Mesenchymal stem cell (in vitro differentiated cells and primary cell): ENCODE data around the gene REC114.
"Not testable (repeated sequence)": the region's sequence is repeated elsewhere in the genome, so short reads cannot be mapped to it uniquely, and the experiment has no call there.

ENCODE experiments used
- DNase-seq: peaks from one replicate; pipeline ENCODE4 v3.0.0-alpha.2; 2013
- H2AFZ ChIP-seq: one replicate; pipeline ENCODE4 v1.6.1; 2013; ENCODE audit warnings: low read depth, mild to moderate bottlenecking, control low read depth, inconsistent platforms, low read length, moderate library complexity
- H2AK5ac ChIP-seq: 2 replicates; pipeline ENCODE4 v1.6.1; 2013; ENCODE audit warnings: low read length, moderate library complexity, mild to moderate bottlenecking, inconsistent platforms; ENCODE audit not compliant: severe bottlenecking
- H2BK120ac ChIP-seq: one replicate; pipeline ENCODE4 v1.6.1; 2013; ENCODE audit warnings: low read depth, mild to moderate bottlenecking, inconsistent platforms, low read length, moderate library complexity
- H2BK12ac ChIP-seq, 2 experiments: one replicate each; pipeline ENCODE4 v1.6.1; 2013; ENCODE audit warnings: inconsistent platforms in 2 of 2, low read length in 2 of 2, mild to moderate bottlenecking in 2 of 2, moderate library complexity in 2 of 2, control low read depth in 1 of 2
- H2BK15ac ChIP-seq: one replicate; pipeline ENCODE4 v1.6.1; 2013; ENCODE audit warnings: mild to moderate bottlenecking, low read depth, inconsistent platforms; ENCODE audit not compliant: poor library complexity, severe bottlenecking
- H2BK5ac ChIP-seq: 2 replicates; pipeline ENCODE4 v1.6.1; 2013; ENCODE audit warnings: low read depth, mild to moderate bottlenecking, low read length, control low read depth, inconsistent platforms; ENCODE audit not compliant: poor library complexity, severe bottlenecking
- H3K14ac ChIP-seq, 2 experiments: one replicate each; pipeline ENCODE4 v1.6.1; 2013; ENCODE audit warnings: inconsistent platforms in 2 of 2, low read length in 2 of 2, control low read depth in 1 of 2, mild to moderate bottlenecking in 1 of 2, moderate library complexity in 1 of 2
- H3K18ac ChIP-seq, 2 experiments: one replicate each; pipeline ENCODE4 v1.6.1; 2013; ENCODE audit warnings: inconsistent platforms in 2 of 2, low read length in 2 of 2, control low read depth in 1 of 2, low read depth in 1 of 2, mild to moderate bottlenecking in 1 of 2
- H3K23ac ChIP-seq, 2 experiments: one replicate each; pipeline ENCODE4 v1.6.1; 2013; ENCODE audit warnings: inconsistent platforms in 2 of 2, low read length in 2 of 2, mild to moderate bottlenecking in 2 of 2, moderate library complexity in 2 of 2, control low read depth in 1 of 2
- H3K27ac ChIP-seq: 2 replicates; pipeline ENCODE4 v1.5.1; 2013; ENCODE audit warnings: mild to moderate bottlenecking, moderate library complexity, low read length, control low read depth, inconsistent platforms; ENCODE audit not compliant: poor library complexity, severe bottlenecking
- H3K27me3 ChIP-seq, 2 experiments: 2 replicates each; pipeline versions ENCODE4 v1.6.1 to v1.7.0; 2013; ENCODE audit warnings: low read length in 2 of 2, mild to moderate bottlenecking in 2 of 2, moderate library complexity in 2 of 2, control low read depth in 1 of 2, inconsistent platforms in 1 of 2; ENCODE audit not compliant: control insufficient read depth in 1 of 2, insufficient read depth in 1 of 2
- H3K36me3 ChIP-seq, 2 experiments: 2 replicates each; pipeline versions ENCODE4 v1.6.1 to v1.7.0; 2013; ENCODE audit warnings: low read length in 2 of 2, control low read depth in 1 of 2, inconsistent platforms in 1 of 2, low read depth in 1 of 2, mild to moderate bottlenecking in 1 of 2; ENCODE audit not compliant: insufficient read depth in 2 of 2, control insufficient read depth in 1 of 2
- H3K4ac ChIP-seq, 2 experiments: one replicate each; pipeline ENCODE4 v1.6.1; 2013; ENCODE audit warnings: inconsistent platforms in 2 of 2, low read length in 2 of 2, mild to moderate bottlenecking in 2 of 2, moderate library complexity in 2 of 2, control low read depth in 1 of 2, low read depth in 1 of 2
- H3K4me1 ChIP-seq: 2 replicates; pipeline ENCODE4 v1.6.1; 2013; ENCODE audit warnings: low read depth, low read length, control low read depth; ENCODE audit not compliant: control insufficient read depth, insufficient read depth
- H3K4me2 ChIP-seq: 2 replicates; pipeline ENCODE4 v1.6.1; 2013; ENCODE audit warnings: low read length, mild to moderate bottlenecking, inconsistent platforms; ENCODE audit not compliant: poor library complexity, severe bottlenecking
- H3K4me3 ChIP-seq, 2 experiments: 2 replicates each; pipeline versions ENCODE4 v1.5.1 to v1.7.0; 2013; ENCODE audit warnings: low read length in 2 of 2, mild to moderate bottlenecking in 2 of 2, control low read depth in 1 of 2, low read depth in 1 of 2; ENCODE audit not compliant: insufficient read depth in 1 of 2
- H3K79me1 ChIP-seq: replicated peaks from 2 replicates; pipeline ENCODE4 v1.6.1; 2013; ENCODE audit warnings: mild to moderate bottlenecking, control low read depth, low read length, inconsistent platforms; ENCODE audit not compliant: poor library complexity, severe bottlenecking
- H3K9ac ChIP-seq: 2 replicates; pipeline ENCODE4 v1.7.0; 2013; ENCODE audit warnings: mild to moderate bottlenecking, low read length, moderate library complexity
- H3K9me3 ChIP-seq: 2 replicates; pipeline ENCODE4 v1.7.0; 2013; ENCODE audit warnings: mild to moderate bottlenecking, low read length; ENCODE audit not compliant: control insufficient read depth
- H4K8ac ChIP-seq: one replicate; pipeline ENCODE4 v1.6.1; 2013; ENCODE audit warnings: inconsistent platforms, mild to moderate bottlenecking, low read length, moderate library complexity
- H4K91ac ChIP-seq: one replicate; pipeline ENCODE4 v1.6.1; 2013; ENCODE audit warnings: mild to moderate bottlenecking, low read length, inconsistent platforms
- WGBS: methylation state at CpG from one replicate; pipeline ENCODE4 v1.1.7; 2013; ENCODE audit warnings: mixed read lengths; 5-methylcytosine and 5-hydroxymethylcytosine counted together

The REC114 gene

GRCh38 chr15:73438651-73439050, 4.3 kb upstream of the REC114 start:
- no peak overlapping the region for H3K9ac ChIP-seq

DNA sequence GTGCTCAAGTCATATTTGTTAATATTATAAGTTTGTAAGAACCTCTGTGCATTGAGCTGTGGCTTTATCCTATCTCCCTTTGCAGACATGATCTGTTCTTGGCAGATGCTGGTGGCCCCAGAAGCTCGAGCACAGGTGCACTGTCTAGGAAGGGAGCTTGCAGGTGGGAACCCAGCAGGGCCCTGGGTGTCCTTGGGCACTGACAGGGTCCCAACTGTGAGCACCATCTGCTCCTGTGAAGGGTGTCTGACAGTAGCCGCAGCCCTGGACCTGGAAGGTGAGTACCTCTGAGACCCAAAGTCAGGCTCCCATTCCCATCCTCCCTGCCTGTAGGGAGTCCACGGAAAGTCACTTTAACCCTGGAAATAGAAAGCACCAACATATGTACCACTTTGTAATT, 2.4 kb upstream of the REC114 start:
- Histone ChIP-seq H3K36me3 (no peaks in the 10 kb centered on the region), H2AK5ac (no peak overlapping the region), H4K91ac (no peak overlapping the region), H3K79me1 (no peaks in the 10 kb centered on the region), H2BK12ac (no peak overlapping the region), H3K9ac (no peak overlapping the region), H3K9me3 (peaks cover 4% of the 10 kb centered on the region), H3K4me2 (no peak overlapping the region), H4K8ac (no peak overlapping the region), H2AFZ (no peak overlapping the region), H3K18ac (no peak overlapping the region), H3K23ac (peak overlapping the region in 1 of 2 experiments; percentile 14), H3K4me3 (no peak overlapping the region), H3K27me3 (peaks cover 35 to 82% of the 10 kb centered on the region in 2 experiments), H3K27ac (no peak overlapping the region), H3K4me1 (no peaks in the 10 kb centered on the region), H2BK120ac (no peak overlapping the region), H3K4ac (no peak overlapping the region), H2BK5ac (no peak overlapping the region), H2BK15ac (no peak overlapping the region), H3K14ac (no peak overlapping the region)
- 73% methylated on average over 3 of the region's 3 CpGs for WGBS
- DNase-seq, result no peak

More at GRCh38 chr15:73438651-73439050, 4.3 kb upstream of the REC114 start:
- H3K14ac ChIP-seq, result no peak overlapping the region
- H3K27ac ChIP-seq, result no peak overlapping the region
- no peak overlapping the region for H3K4me2 ChIP-seq
- H3K27me3 ChIP-seq, result peaks cover 35 to 75% of the 10 kb centered on the region in 2 experiments
- H2BK12ac ChIP-seq, result no peak overlapping the region
- H2AK5ac ChIP-seq, result no peak overlapping the region
- H3K4me3 ChIP-seq, result no peak overlapping the region
- no peaks in the 10 kb centered on the region for H3K36me3 ChIP-seq
- H3K18ac ChIP-seq, result no peak overlapping the region
- no peak overlapping the region for H2BK120ac ChIP-seq
- H2BK5ac ChIP-seq, result no peak overlapping the region
- no peak overlapping the region for H4K91ac ChIP-seq
- no peak overlapping the region for H2AFZ ChIP-seq
- H3K4me1 ChIP-seq, result no peaks in the 10 kb centered on the region
- no peaks in the 10 kb centered on the region for H3K79me1 ChIP-seq
- no peak for DNase-seq
- no peaks in the 10 kb centered on the region for H3K9me3 ChIP-seq
- H2BK15ac ChIP-seq, result no peak overlapping the region
- no peak overlapping the region for H4K8ac ChIP-seq
- no peak overlapping the region for H3K23ac ChIP-seq
- no peak overlapping the region for H3K4ac ChIP-seq
- WGBS, result 20% methylated on average over 1 of the region's 1 CpG

DNA sequence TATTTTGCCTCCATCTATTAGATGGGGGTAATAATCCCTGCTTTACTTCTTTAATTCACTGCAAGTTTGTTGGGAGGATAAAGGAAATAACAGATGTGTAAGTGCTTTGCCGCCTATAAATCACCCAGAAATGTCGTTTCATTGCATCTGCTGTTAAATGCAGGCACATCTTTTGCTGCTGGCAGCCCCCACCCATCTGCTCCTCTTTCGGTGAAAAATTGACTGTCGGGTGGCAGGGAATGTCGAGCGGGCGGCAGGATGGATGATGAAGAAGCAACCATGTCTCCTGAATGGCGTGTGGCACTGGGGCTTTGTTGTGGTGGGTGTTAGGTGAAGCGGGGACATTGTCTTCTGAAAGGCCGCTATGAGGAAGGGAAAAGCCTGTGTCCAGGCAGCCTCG, 543 bp upstream of the REC114 start:
- no peak overlapping the region for H2BK120ac ChIP-seq
- H2BK5ac ChIP-seq, result no peak overlapping the region
- no peak overlapping the region for H4K91ac ChIP-seq
- no peak overlapping the region for H3K4ac ChIP-seq
- no peak for DNase-seq
- no peak overlapping the region for H3K14ac ChIP-seq
- H4K8ac ChIP-seq, result no peak overlapping the region
- H2BK15ac ChIP-seq, result no peak overlapping the region
- H3K4me2 ChIP-seq, result no peak overlapping the region
- no peak overlapping the region for H3K4me3 ChIP-seq
- H3K79me1 ChIP-seq, result no peaks in the 10 kb centered on the region
- H3K23ac ChIP-seq, result no peak overlapping the region
- H2BK12ac ChIP-seq, result no peak overlapping the region
- WGBS, result 90% methylated on average over 11 of the region's 11 CpGs
- no peak overlapping the region for H3K9ac ChIP-seq
- H3K4me1 ChIP-seq, result no peaks in the 10 kb centered on the region
- H2AFZ ChIP-seq, result no peak overlapping the region
- no peaks in the 10 kb centered on the region for H3K36me3 ChIP-seq
- peaks cover 37 to 72% of the 10 kb centered on the region in 2 experiments for H3K27me3 ChIP-seq
- peaks cover 4% of the 10 kb centered on the region for H3K9me3 ChIP-seq
- H3K18ac ChIP-seq, result no peak overlapping the region
- no peak overlapping the region for H2AK5ac ChIP-seq
- no peak overlapping the region for H3K27ac ChIP-seq

GRCh38 chr15:73447471-73447870, 4.5 kb downstream of the REC114 start:
- H4K8ac ChIP-seq, H3K4ac ChIP-seq, H2BK120ac ChIP-seq, H3K9me3 ChIP-seq, H3K4me3 ChIP-seq, H3K18ac ChIP-seq, H4K91ac ChIP-seq, H3K36me3 ChIP-seq, H3K4me2 ChIP-seq, H2AFZ ChIP-seq, H3K27ac ChIP-seq, H3K23ac ChIP-seq, H3K79me1 ChIP-seq, H2AK5ac ChIP-seq, DNase-seq, H2BK5ac ChIP-seq, H3K14ac ChIP-seq, H3K9ac ChIP-seq, H3K4me1 ChIP-seq, H2BK15ac ChIP-seq, H2BK12ac ChIP-seq: not testable (repeated sequence)
- H3K27me3 ChIP-seq, result peaks cover 11 to 27% of the 10 kb centered on the region in 2 experiments
- WGBS, result 91% methylated on average over 5 of the region's 5 CpGs
